Kidney (tissue), 14 donors: ENCODE results near the gene LINGO1. TPM values are rescaled to one million over a fixed set of nuclear protein-coding genes. Genes with fewer than 3 reads are reported as not detected.
A peak's percentile ranks its signal among the peaks of the same experiment; 100 is the strongest.

Experiments
- DNase-seq, 5 donors: peaks; one replicate each; pipeline ENCODE4 v3.0.0-alpha.2; 2013 to 2020
- FAIRE-seq: peaks from 2 replicates; lab custom pipeline; 2012; peaks lifted over from hg19 to GRCh38; lab: Jason Lieb, UNC
- H3K27ac ChIP-seq, 2 donors: one replicate each; pipeline ENCODE4 v1.7.0; 2013; ENCODE audit warnings: low read depth in 2 of 2, low read length in 2 of 2, inconsistent platforms in 1 of 2
- H3K27me3 ChIP-seq: one replicate; pipeline ENCODE4 v1.7.1; 2013; ENCODE audit warnings: low read length, inconsistent platforms; ENCODE audit not compliant: control insufficient read depth, insufficient read depth
- H3K36me3 ChIP-seq, 3 donors: one replicate each; pipeline versions ENCODE4 v1.7.0 to v1.7.1; 2013; ENCODE audit warnings: low read length in 3 of 3, control low read depth in 1 of 3, inconsistent platforms in 1 of 3; ENCODE audit not compliant: insufficient read depth in 3 of 3, control insufficient read depth in 2 of 3
- H3K4me1 ChIP-seq, 3 donors: one replicate each; pipeline versions ENCODE4 v1.7.0 to v1.7.1; 2013; ENCODE audit warnings: low read length in 3 of 3, inconsistent platforms in 1 of 3, low read depth in 1 of 3; ENCODE audit not compliant: control insufficient read depth in 2 of 3, insufficient read depth in 2 of 3
- H3K4me3 ChIP-seq, 3 donors: one replicate each; pipeline versions ENCODE4 v1.7.0 to v1.8.1; 2013; ENCODE audit warnings: low read length in 3 of 3, control low read depth in 1 of 3, inconsistent platforms in 1 of 3
- H3K9ac ChIP-seq, 3 donors: one replicate each; pipeline versions ENCODE4 v1.7.0 to v1.7.1; 2013; ENCODE audit warnings: low read length in 3 of 3, control low read depth in 1 of 3, inconsistent platforms in 1 of 3
- H3K9me3 ChIP-seq, 3 donors: one replicate each; pipeline versions ENCODE4 v1.7.0 to v1.7.1; 2013; ENCODE audit warnings: low read length in 3 of 3, control low read depth in 1 of 3, inconsistent platforms in 1 of 3; ENCODE audit not compliant: control insufficient read depth in 2 of 3, insufficient read depth in 1 of 3
- intact Hi-C: fragments of 100-400 bp; cut with DNase I; formaldehyde crosslinking; loops from one replicate; pipeline ENCODE4 v1.11.1; 2022
- polyA plus RNA-seq: library from polyadenylated mRNA; stranded (reverse); fragments of 350-450 nt; fragmentation: Illumina TruSeq; extraction: RNeasy Lipid Tissue Mini Kit (QIAGEN cat#74804); gene quantifications from one replicate; pipeline ENCODE4 v1.2.3, GENCODE V29; 2014; ENCODE audit warnings: low read depth, low replicate concordance; ENCODE audit not compliant: insufficient read depth
- total RNA-seq: library from RNA; stranded (reverse); fragmentation: NEBNext Ultra II Directional; extraction: Animal tissue kit (Norgen Biotek cat#: 25700); gene quantifications from one replicate; pipeline ENCODE4 v1.2.1, GENCODE V29; 2021
- TF ChIP-seq, protein P1 (sequence below): IDR thresholded peaks from 3 replicates; pipeline ENCODE4 v1.5.1; 2012; ENCODE audit warnings: mild to moderate bottlenecking, moderate library complexity, borderline replicate concordance; ENCODE audit not compliant: insufficient read depth; ENCODE audit errors: extremely low read depth
- donor health status: control.
- donor health status: control.
- donor health status: control.
- donor health status: control.
- donor health status: control.
- donor health status: DM: yes; HTN: yes; CAD: no.
- donor health status: Normal renal cell carcinoma (clear cell type).

The LINGO1 gene
- total and polyA plus RNA-seq, 2 donors from 2014 or later, result 3.9 to 6.8 TPM

DNA sequence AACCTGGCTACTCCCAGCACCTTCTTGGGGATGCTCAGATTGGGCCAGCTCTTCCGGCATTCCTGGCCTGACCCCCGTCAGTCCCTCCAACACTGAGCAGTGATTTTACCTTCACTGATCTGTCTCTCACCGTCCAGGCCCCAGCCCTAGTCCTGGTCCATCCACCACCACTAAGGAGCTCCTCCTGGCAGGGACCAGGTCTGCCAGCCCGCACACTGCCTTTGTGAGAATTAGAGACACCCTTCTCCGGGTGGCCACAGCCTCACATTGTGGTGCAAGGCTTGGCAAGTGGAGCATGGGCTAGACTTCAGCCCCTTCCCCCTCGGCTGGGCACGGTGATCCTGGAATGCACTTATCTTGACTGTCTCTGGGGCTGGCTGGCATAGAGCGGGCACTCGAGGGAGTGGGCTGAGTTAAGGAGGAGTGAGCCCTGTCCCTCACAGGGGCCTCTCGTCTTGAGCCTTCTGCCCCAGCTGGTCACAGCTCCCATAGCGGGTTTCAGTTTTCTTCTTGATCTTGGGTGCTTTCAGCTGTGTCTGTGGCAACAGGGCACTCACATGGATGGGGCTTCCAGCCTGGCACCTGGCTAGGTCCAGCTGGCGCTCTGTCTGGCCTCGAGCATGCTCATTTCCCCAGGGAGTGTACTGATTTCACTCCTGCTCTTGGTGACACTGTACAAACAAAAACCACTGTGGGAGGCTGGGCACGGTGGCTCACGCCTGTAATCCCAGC, 53.9 kb downstream of the LINGO1 start:
- H3K36me3 ChIP-seq, result no peaks in the 10 kb centered on the region
- TF ChIP-seq, protein P1, sequence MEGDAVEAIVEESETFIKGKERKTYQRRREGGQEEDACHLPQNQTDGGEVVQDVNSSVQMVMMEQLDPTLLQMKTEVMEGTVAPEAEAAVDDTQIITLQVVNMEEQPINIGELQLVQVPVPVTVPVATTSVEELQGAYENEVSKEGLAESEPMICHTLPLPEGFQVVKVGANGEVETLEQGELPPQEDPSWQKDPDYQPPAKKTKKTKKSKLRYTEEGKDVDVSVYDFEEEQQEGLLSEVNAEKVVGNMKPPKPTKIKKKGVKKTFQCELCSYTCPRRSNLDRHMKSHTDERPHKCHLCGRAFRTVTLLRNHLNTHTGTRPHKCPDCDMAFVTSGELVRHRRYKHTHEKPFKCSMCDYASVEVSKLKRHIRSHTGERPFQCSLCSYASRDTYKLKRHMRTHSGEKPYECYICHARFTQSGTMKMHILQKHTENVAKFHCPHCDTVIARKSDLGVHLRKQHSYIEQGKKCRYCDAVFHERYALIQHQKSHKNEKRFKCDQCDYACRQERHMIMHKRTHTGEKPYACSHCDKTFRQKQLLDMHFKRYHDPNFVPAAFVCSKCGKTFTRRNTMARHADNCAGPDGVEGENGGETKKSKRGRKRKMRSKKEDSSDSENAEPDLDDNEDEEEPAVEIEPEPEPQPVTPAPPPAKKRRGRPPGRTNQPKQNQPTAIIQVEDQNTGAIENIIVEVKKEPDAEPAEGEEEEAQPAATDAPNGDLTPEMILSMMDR, result no peak
- no peak for FAIRE-seq

GRCh38 chr15:77577366-77577950, 55.3 kb downstream of the LINGO1 start:
- DNase-seq (peak in 2 of 5 donors; percentile 43 to 65), FAIRE-seq (no peak)
- Histone ChIP-seq H3K9ac (no peak overlapping the region), H3K4me3 (no peak overlapping the region), H3K27me3 (no peaks in the 10 kb centered on the region), H3K27ac (no peak overlapping the region), H3K9me3 (no peaks in the 10 kb centered on the region), H3K4me1 (no peaks in the 10 kb centered on the region), H3K36me3 (no peaks in the 10 kb centered on the region)
- intact Hi-C loops, result no loop called here
- TF ChIP-seq, protein P1, result no peak

More for the DNA sequence above, 53.9 kb downstream of the LINGO1 start:
- H3K9me3 ChIP-seq, result no peaks in the 10 kb centered on the region
- H3K27me3 ChIP-seq, result no peaks in the 10 kb centered on the region
- no peak overlapping the region for H3K4me3 ChIP-seq
- no peaks in the 10 kb centered on the region for H3K4me1 ChIP-seq
- no peak overlapping the region for H3K9ac ChIP-seq
- H3K27ac ChIP-seq, result no peak overlapping the region
- intact Hi-C loops, result no loop called here
- peak in 1 of 5 donors; percentile 46 for DNase-seq

DNA sequence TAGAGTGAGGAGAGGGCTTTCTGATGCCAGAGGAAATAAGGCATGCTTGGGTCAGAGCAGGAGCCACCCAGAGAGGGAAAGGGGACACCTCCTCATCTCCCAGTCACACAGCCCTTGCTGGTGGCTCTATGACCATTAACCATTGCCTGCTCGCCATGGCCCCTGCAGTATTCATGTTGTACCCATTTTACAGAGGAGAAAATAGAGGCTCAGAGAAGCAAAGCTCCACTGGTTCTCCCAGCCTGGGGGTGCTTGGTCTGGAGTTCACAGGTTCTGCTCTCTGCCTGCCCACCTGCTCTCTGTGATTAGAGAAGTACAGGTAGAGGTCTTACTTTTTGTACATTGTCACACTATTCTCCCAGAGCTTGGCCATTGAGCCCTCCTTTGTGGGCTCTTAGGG, 56.2 kb downstream of the LINGO1 start:
- Histone ChIP-seq H3K9me3 (no peaks in the 10 kb centered on the region), H3K27me3 (no peaks in the 10 kb centered on the region), H3K4me1 (no peaks in the 10 kb centered on the region), H3K36me3 (no peaks in the 10 kb centered on the region), H3K4me3 (no peak overlapping the region), H3K27ac (no peak overlapping the region), H3K9ac (no peak overlapping the region)
- no peak for FAIRE-seq
- intact Hi-C loops, result no loop called here
- TF ChIP-seq, protein P1, result no peak
- peak in 1 of 5 donors; percentile 35 for DNase-seq
